ENCODE results near the gene RANBP3L. TPM values are rescaled to one million over a fixed set of nuclear protein-coding genes. Genes with fewer than 3 reads are reported as not detected.
"Not testable (repeated sequence)": the region's sequence is repeated elsewhere in the genome, so short reads cannot be mapped to it uniquely, and the experiment has no call there.

RANBP3L gene
- total RNA-seq, 1 donor from 2014 or later: 8.4 TPM

DNA sequence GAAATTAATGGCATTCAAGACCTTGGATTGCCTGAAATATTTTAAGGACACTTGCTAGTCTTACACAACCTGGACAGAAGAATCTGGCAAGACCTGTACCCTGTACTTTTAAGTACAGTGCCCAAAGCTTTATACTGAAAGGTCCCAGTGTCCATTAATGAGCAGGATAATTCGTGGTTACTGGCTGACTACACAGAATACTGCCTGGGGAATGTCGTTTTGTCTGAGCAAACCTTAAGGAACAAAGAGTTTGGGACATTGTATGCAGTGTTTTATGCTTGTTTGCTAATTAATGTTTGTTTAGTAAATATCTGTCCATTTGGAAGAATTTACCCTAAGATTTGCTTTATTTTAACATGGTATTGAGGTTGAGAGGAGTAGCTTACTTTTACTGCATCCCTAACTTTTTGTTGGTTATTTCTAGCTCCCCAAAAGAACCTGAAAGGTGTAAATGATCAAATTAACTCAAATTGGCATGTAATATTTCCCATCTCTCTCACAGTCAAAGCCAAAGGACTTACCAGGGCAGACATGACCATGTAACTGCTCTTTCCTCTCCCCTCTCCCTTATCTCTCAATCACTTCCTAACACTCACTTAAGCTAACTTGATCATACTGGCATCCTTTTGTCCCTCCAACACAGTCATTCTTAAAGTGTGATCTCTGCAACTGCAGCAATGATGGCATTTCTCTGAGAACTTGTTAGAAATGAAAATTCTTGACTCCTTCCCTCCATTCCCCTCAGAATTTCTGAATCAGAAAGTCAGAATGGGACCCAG, 15.7 kb downstream of the RANBP3L start:
- DNase-seq: no peak

DNA sequence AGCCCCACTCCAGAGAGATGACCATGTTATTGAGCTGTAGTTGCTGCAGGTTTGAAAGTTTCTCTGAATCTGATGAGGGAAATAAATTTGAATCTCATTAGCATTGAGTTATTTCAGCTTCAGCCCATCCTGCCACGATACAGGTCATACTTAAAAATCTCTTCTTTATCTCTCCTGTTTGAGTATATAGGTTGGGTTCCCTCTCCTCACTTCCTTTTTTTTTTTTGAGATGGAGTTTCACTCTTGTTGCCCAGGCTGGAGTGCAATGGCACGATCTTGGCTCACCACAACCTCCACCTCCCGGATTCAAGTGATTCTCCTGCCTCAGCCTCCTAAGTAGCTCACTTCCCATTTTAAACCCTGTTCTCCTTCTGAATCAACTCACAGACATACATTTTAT, 17.9 kb downstream of the RANBP3L start:
- not testable (repeated sequence) for DNase-seq

DNA sequence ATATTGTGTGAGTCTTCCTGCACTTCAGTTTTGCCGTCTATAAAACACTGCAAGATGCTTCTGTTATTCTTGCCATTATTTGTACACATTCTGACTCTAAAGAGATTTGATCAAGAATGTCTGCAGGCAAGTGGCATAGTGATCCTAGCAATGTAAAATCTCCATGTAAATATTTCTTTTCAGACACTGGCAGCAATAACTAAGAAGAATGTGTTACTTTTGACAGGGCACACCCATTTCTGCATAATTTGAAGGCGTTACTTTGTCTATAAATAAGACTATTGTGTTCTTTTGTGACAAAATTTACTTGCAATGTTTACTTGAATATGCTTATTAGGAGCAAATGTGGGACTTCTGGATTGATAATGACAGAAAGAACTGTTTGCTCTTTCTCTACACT, 20.1 kb downstream of the RANBP3L start:
- no peak for DNase-seq

DNA sequence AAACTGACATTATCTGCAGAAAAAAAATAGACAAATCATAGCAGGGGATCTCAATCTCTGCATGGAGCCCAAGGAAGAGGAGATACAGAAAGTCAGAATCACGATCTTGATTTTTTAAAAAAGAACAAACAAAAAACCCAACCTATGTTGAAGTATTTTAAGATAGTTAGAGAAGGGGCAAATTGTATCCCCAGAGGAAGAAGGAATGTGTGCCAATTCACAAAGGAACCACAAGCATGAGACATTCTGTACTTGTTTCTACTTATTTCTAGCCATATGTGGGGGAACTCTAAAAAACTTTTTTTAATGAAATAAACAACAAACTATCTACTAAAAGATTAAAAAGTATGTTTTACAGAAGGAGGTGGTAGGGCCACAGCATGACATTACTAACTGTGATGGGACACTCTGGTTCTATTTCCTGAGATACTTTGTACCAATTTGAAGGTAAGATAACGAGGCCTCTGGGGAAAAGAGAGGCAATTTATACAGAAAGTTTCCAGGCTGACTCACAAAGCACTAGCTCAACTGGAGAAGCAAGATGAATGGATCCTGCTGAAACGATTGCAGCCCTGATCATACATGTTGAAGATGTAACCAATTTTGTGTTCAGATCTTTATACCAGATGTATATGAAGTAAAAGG, 22.5 kb downstream of the RANBP3L start:
- DNase-seq: no peak

DNA sequence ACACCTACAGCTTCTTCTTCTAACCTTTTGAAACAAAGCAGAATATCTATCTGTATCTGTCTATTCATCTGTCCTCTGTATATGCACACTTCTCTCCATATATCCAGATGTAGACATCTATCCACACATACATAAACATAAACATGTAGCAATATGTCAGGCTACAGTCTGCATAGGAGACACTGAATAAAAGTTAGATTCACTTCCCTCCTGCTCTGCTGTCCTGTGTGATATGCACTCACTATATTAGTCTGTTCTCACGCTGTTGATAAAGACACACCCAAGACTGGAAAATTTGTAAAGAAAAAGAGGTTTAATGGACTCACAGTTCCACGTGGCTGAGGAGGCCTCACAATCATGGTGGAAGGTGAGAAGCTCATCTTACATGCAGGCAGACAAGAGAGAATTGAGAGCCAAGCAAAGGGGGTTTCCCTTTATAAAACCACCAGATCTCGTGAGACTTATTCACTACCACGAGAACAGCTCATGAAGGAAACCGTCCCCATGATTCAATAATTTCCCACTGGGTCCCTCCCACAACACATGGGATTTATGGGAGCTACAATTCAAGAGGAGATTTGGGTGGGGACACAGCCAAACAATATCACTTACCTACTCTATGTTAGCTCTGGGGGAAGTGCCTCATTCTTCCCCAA, 24.1 kb downstream of the RANBP3L start:
- DNase-seq: no peak

DNA sequence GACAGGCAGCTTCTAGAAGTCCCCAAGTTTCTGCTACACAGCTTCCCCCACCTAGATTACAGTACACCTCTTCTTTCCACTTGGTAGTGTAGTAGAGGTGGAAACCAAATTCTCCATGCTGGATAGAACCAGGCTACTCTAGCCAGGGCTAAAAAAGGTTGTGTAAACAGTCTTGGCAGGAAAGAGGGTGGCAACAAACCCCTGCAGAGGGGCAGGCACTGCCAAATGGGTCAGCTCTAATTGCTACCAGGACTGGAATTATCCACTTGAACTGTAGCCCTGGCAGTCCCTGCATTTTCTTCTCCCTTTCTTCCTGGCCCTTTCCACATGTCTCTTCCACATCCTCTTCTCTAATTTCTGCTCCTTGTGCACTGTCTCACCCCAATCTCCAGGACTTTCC, 24.8 kb downstream of the RANBP3L start:
- no peak for DNase-seq

DNA sequence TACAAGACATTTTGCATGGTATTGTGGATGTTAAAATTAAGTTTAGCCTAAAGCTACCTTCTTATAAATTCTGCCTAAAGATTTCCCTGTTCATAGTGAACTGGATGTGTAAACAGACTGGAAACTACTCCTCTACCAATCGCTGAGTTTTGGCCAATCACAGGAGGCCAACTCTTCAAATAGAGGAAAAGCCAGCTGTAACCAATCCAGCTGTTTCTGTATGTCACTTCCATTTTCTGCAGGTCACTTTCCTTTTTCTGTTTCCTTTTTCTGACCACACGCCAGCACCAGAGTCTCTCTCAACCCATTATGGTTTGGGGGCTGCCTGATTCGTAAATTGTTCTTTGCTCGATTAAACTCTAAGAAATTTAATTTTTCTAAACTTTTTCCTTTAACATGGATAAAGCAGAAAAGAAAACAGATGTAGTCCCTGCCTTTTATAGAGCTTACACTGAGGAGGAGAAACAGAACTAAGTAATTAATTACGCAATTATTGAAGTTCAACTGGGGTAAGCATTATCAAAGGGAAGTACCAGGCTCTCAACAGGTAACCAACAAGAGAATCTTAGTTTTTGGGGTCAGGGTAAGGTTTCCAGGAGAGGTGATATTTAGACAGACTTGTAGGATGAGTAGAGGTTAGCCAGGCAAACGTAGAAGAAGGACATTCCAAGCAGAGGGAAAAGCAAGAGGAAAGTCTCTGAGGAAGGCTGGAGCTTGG, 27.7 kb downstream of the RANBP3L start:
- peak; percentile 61 for DNase-seq

DNA sequence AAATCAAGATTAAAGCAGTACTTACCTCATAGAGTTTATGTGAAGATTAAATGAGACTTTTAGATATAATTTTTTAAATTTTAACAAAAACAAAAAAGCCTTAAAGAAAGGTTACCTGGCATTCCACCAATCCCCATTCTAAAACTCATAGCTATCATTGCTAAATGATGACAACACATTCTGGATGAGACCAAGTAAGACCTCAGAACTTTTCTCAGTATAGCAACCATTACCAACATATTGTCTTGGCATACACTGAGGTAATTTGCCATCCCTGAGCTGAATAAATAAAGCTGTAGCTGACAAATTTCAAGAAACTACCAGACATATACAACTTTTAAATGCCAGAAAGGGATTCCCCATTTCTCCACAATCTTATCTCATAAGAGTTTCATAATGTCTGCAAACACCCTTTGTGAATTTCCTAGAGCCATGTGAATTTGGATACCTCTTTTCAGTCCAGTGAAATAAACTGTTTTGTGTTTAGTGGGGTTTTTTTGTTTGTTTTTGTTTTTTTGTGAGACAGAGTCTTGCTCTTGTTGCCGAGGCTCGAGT, 29.5 kb downstream of the RANBP3L start:
- DNase-seq: no peak

DNA sequence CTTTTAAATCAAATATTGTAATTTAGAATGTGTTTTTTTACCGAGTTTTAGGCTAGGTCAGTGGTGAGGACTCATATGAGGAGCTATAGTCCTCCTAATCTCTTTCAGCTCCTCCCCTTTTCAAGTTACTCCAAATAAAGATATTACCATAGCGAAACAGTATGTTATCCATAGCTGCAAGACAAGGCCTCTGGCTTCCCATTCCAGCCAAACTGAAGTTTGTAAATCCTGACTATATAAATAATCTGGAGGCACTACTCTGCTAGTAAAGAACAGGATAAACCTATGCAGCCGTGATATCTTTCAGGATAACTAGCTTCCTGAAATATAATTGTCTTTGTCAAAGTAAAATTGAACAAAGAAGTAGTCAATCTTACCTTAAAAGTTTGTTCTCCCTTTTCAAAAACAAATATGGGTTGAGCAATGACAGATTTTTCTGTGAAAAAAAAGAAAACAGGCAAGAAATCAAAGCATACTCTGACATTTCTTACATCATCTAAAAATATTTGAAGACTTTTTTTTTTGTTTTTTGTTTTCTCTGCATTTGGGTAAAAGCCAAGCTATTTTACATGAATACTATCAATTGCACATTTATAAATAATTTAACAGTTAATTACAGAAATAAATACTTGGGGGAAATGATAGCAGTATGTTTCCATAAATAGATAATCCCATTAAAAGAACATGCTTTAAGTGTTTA, 30.7 kb downstream of the RANBP3L start:
- DNase-seq: no peak

DNA sequence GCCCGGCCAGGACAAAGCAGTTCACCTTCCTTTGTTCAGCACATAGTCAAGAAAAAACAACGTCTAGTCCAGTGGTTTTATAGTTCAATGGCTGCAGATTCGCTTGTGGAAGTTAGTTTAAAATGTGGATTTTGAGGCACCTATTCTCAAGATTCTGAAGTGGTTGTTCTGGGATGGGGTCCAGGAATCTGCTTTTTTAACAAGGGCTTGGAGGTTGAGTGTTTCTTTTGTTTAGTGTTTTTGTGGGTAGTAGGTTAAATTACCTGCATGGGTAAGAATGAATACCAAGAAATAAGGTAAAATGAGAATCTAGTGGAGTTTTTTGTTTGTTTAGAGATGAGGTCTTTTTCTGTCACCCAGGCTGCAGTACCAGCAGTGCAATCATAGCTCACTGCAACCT, 31.5 kb downstream of the RANBP3L start:
- DNase-seq: no peak

DNA sequence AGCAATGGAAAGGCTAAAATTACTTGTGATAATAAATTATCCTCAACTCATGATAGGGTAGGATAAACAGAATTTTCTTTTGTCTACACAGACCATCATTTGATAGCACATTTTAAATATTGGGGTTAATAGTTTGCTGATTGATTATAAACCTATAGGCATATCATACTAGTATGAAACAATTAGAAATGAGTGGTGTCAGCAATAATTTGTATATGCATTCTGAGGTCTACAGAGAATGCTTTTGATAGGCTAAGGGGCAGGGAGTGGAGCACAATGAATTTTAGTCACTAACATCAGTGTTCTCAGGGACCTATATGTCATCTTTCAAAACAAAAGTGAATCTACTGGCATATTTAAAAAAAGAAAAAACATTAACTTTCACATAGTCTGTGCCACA, 32.2 kb downstream of the RANBP3L start:
- DNase-seq: no peak

DNA sequence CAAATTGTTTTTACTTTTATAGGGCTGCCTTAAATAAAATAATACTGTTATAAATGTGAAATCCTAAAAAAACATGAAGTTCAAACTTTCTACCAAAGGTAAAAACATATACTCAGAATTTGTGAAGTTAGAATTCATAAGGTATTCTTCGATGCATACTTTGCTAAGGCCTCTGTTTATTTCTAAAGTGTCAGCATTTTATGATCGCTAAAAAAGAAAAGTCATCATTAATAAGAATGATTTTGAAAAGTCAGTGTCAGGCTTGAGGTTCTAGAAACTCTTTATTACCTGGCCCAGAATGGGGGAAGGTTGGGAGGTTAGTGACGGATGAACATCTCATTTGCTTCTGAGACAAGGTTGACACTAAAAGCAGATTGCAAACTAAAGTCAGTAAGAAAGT, 33.8 kb downstream of the RANBP3L start:
- DNase-seq: no peak

DNA sequence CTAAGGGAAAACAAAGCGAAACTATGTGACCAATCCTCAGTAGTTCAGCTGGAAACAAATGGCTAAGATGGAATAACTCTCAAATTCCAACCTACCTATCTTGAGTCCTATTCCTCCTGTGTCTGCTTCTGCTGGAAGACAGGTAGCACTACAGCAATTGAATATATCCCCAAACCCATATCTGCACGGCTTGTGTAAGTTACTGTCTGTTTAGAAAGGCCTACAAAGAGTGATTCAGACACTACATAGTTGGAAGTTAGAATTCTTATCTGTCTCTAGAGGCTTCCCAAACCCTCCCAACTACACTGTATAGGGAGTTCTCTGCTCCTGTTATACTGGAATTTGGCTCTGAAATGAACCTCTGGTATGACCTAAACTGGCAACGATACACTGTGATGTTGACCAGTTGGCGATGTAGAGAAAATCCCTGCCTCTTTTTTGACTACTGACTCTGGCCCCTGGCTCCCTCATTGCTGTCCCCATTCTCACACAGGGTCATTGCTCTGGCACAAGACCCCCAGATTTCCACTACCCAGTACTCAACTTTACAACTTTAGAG, 37.4 kb downstream of the RANBP3L start:
- DNase-seq: no peak

DNA sequence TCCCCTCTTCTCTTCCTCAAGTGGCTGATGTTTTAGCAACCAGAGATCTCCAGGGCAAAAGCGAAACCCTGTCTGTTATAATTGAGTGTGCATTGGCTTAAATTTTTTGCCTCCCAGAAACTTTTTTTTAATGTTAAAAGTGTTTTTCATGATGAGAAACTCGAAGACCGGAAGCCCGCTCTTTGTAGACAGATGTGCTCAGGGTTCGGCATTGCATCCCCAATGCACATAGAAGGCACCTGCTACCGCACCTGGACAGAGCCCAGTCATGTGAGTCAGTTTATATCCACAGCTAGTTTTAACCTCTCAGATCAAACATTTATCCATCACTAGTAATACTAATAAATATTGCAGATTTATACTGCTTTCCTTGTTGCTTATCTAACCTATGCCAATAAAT, 40.5 kb downstream of the RANBP3L start:
- no peak for DNase-seq

DNA sequence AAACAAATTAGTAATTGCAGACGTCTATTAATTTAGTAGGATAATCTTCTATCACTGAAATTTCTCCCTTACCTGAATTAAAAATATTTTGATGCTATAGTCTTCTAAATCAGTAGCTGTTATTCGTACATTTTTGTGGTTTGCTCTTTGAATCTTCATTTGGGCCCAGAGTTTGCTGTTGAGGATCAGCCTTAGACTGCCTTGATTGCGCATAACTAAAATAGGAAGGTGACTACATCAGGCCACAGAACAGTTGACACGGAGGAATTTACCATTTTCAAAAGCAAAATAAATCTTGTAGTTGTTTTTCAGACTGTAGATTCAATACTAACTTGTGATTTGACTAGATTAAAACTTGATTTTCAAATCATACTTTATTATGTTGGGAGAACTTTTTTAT, 48.1 kb downstream of the RANBP3L start:
- no peak for DNase-seq

DNA sequence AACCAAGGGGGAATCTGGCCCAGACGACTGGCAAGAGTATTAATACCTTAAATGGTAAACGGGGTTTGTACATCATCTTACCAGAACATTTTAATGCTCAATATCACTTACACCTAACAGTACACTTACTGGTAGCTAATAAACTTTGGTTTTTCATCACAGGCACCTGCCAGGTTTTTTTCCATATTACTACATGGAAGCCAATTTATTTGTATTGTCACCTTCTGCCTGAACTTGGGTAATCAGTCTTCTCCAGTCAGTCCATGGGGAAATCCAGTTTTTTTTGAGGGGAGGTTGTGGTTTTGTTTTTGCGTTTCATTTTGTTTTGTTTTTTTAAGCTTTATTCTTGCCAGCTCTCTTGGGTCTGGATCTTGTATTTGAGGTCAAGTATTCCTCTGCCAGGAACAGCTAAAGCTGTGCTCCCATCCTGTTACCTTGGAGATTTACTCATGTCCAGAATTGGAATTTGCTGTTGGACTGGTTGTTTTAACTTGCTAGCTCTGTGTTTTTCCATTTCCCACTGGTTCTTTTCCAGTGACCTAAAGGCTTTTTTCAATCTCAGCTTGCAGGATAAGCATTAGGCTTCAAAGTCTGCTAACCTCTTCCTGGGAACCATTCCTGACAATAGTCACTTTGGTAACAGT, 48.9 kb downstream of the RANBP3L start:
- no peak for DNase-seq

DNA sequence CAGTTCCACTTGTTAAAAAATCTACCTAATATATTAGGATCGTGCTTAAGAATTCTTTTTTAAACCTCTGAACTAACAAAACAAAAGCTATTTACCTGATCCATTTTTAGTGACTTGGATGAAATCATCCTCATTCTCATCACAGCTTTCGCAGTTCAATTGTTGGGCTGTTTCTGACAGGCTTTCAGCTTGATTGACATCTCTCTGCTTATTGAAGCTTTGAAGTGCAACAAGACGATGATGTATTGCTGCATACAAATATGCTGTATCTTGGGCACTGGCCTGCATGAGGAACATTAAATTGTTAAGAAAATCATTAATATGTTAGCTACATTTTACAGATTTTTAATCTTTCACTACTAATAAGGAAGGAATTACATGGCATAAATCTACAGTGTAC, 50.5 kb downstream of the RANBP3L start:
- no peak for DNase-seq

DNA sequence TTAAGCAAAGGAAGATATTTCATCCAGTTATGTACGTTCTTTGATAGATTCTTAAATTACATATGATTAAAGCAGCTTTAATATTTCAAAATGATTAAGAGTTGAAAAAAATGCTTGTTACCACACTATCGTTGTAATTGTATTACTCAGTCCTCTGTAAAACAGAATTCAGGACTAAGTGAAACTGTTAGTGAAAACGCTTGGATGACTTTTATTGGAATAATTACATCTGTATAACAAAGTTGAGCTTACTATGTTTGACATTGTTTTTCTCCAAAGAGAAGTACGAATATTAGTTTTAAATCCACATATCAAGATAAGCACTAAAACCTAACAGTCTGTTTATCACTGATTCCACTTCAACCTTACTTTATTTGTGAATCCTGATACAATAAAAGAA, 51.3 kb downstream of the RANBP3L start:
- no peak for DNase-seq

DNA sequence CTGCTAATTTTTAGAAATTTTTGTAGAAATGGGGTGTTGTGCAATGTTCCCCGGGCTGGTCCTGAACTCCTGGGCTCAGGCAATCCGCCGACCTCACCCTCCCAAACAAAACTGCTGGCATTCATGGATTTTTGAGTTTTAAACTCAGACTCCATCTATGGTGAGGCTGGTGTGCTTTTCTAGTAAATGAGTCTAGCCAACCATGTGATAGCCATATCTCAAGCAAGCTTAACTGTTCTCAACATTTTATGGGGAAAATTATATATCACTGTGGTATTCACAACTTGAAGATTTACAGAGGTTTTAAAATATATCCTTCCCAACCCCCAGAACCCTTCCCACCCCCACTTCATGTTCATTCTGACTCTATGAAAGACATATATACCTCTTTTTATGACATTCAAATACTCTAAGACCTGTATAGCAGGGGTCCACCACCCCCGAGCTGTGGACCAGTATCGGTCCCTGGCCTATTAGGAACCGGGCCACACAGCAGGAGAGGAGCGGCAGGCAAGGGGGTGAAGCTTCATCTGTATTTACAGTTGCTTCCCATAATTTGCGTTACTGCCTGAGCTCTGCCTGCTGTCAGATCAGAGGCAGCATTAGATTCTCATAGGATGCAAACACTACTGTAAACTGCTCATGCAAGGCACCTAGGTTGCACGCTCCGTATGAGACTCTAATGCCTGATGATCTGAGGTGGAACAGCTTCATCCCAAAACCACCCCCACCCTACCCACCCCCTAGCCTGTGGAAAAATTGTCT, 55.5 kb downstream of the RANBP3L start:
- DNase-seq: no peak

DNA sequence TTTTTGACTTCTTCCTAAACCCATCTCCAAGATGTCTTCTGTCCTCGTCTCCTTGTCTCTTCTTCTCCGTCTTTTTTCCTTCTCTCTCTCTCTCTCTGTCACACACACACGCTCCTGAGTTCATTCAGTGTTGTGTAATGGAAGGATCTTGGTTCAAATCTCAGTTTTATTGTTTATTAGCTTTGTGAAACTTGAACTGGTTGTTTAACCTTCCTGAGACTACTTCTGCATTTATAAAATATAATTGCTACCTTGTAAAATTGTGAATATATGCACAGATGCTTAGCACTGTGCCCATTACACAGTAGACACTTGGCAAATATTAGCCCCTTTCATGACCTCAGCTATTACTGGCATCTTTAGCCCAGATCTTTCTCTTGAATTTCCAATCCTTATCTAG, 57.6 kb downstream of the RANBP3L start:
- no peak for DNase-seq

Measured in tongue (tissue), 2 donors.